ENCODE results near the gene TSTD2. TPM values are rescaled to one million over a fixed set of nuclear protein-coding genes. Genes with fewer than 3 reads are reported as not detected.
A peak's percentile ranks its signal among the peaks of the same experiment; 100 is the strongest.

Gene TSTD2
- polyA plus RNA-seq, 1 of the 3 experiments (the other 2 are of a cell fraction) = 11.5 TPM

GRCh38 chr9:97567182-97567893, 65.8 kb downstream of the TSTD2 start:
- Histone ChIP-seq H3K79me2 (ENCODE audit: insufficient read depth) (no peaks in the 10 kb centered on the region), H3K36me3 (replicated peaks in 1 of 2; ENCODE audit: control insufficient read depth in 1 of 2, insufficient read depth in 2 of 2, low read length in 1 of 2) (peaks cover 0 to 10% of the 10 kb centered on the region in 2 experiments), H3F3A (replicated peaks; ENCODE audit: insufficient read depth) (no peaks in the 10 kb centered on the region), H3K27ac (ENCODE audit: low read depth in 2 of 2, low read length in 1 of 2) (peak overlapping the region in 1 of 2 experiments; percentile 74; a peak in 2 of 4 replicates), H3K27me3 (ENCODE audit: insufficient read depth) (no peaks in the 10 kb centered on the region), H3K9me2 (no peaks in the 10 kb centered on the region), H3K4me1 (ENCODE audit: control insufficient read depth in 1 of 2, insufficient read depth in 2 of 2, low read depth in 1 of 2, low read length in 1 of 2) (peaks cover 0 to 84% of the 10 kb centered on the region in 2 experiments; a peak in 2 of 4 replicates), H3K4me2 (no peak overlapping the region), H3K4me3 (ENCODE audit: low read depth in 2 of 2, low read length in 1 of 2) (no peak overlapping the region), H3K9ac (no peak overlapping the region), H2AFZ (ENCODE audit: low read depth) (no peak overlapping the region), H4K20me1 (ENCODE audit: insufficient read depth) (no peaks in the 10 kb centered on the region), H3K9me3 (no peaks in the 10 kb centered on the region)
- POLR2A ChIA-PET = interaction anchor here (0.6 to 1.5 kb wide), 4 partner anchors 9 to 72 kb away, joined by 3 to 5 read pairs (median 4); no protein-coding TSS in a partner anchor
- no peak for TF ChIP-seq RAD21 (IDR thresholded peaks at IDR 0.05; ENCODE audit: low read length)
- CTCF ChIA-PET = interaction anchor here (0.8 to 9.2 kb wide), 8 partner anchors 11 to 99 kb away, joined by 3 to 101 read pairs (median 5); no protein-coding TSS in a partner anchor
- WGBS (ENCODE audit: low lambda C conversion rate) = 70% methylated on average over 7 of the region's 9 CpGs
- no peak for DNase-seq

GRCh38 chr9:97565262-97565661, 67.9 kb downstream of the TSTD2 start:
- H3K9me2 ChIP-seq = no peaks in the 10 kb centered on the region
- no peak overlapping the region for H3K9ac ChIP-seq
- H4K20me1 ChIP-seq (ENCODE audit: insufficient read depth) = no peaks in the 10 kb centered on the region
- TF ChIP-seq USF1 (IDR thresholded peaks at IDR 0.05; ENCODE audit: borderline replicate concordance, low read depth) = no peak
- TF ChIP-seq POLR2AphosphoS5 (IDR thresholded peaks at IDR 0.05; ENCODE audit: low read depth, low read length) = no peak
- no peak for TF ChIP-seq MAX (IDR thresholded peaks at IDR 0.05; ENCODE audit: low read depth)
- no peak for TF ChIP-seq NRF1 (IDR thresholded peaks at IDR 0.05; ENCODE audit: low read depth, low read length)
- no peak for TF ChIP-seq ELF1 (IDR thresholded peaks at IDR 0.05)
- no peak for TF ChIP-seq MXI1 (IDR thresholded peaks at IDR 0.05; ENCODE audit: low read depth, low read length)
- TF ChIP-seq YY1 (IDR thresholded peaks at IDR 0.05; ENCODE audit: low read depth) = no peak
- TF ChIP-seq RXRA (IDR thresholded peaks at IDR 0.05; ENCODE audit: borderline replicate concordance, low read depth) = no peak
- TF ChIP-seq RCOR1 (IDR thresholded peaks at IDR 0.05; ENCODE audit: low read length) = no peak
- no peak for TF ChIP-seq CTCF (IDR thresholded peaks at IDR 0.05)
- TF ChIP-seq GABPA (IDR thresholded peaks at IDR 0.05; ENCODE audit: low read depth) = no peak
- TF ChIP-seq NFIC (IDR thresholded peaks at IDR 0.05; ENCODE audit: borderline replicate concordance) = no peak
- TF ChIP-seq FOXJ3 (CRISPR knock-in tag; IDR thresholded peaks at IDR 0.05) = no peak
- no peak for TF ChIP-seq CHD2 (IDR thresholded peaks at IDR 0.05; ENCODE audit: low read length, partially characterized antibody)
- H2AFZ ChIP-seq (ENCODE audit: low read depth) = no peak overlapping the region
- H3F3A ChIP-seq (replicated peaks; ENCODE audit: insufficient read depth) = no peaks in the 10 kb centered on the region
- H3K27ac ChIP-seq (ENCODE audit: low read depth in 2 of 2, low read length in 1 of 2) = peak overlapping the region in 1 of 2 experiments; percentile 98; a peak in 2 of 4 replicates
- ChIA-PET POLR2A (interaction anchor here (2.2 kb wide), 1 partner anchor 63 kb away, joined by 27 read pairs; the partner anchor contains the start of gene TMOD1), CTCF (interaction anchor here (1.0 to 9.2 kb wide), 8 partner anchors 8 to 96 kb away, joined by 3 to 101 read pairs (median 12); no protein-coding TSS in a partner anchor)
- H3K4me1 ChIP-seq (ENCODE audit: control insufficient read depth in 1 of 2, insufficient read depth in 2 of 2, low read depth in 1 of 2, low read length in 1 of 2) = peaks cover 0 to 84% of the 10 kb centered on the region in 2 experiments; a peak in 2 of 4 replicates
- no peak overlapping the region for H3K4me2 ChIP-seq
- DNase-seq = no peak
- H3K27me3 ChIP-seq (ENCODE audit: insufficient read depth) = no peaks in the 10 kb centered on the region
- peaks cover 0 to 8% of the 10 kb centered on the region in 2 experiments for H3K36me3 ChIP-seq (replicated peaks in 1 of 2; ENCODE audit: control insufficient read depth in 1 of 2, insufficient read depth in 2 of 2, low read length in 1 of 2)
- H3K9me3 ChIP-seq = no peaks in the 10 kb centered on the region
- WGBS (ENCODE audit: low lambda C conversion rate) = 87% methylated on average over 5 of the region's 5 CpGs
- H3K79me2 ChIP-seq (ENCODE audit: insufficient read depth) = no peaks in the 10 kb centered on the region
- H3K4me3 ChIP-seq (ENCODE audit: low read depth in 2 of 2, low read length in 1 of 2) = no peak overlapping the region

All from SK-N-SH (cell line).